Brain microvascular endothelial cell (primary cell): ENCODE results near the gene PVALB.

Experiments
- DNase-seq: peaks from one replicate; pipeline ENCODE4 v3.0.0-alpha.2; 2020
- H3K27ac ChIP-seq: fragments of 250-450 bp; sonication (Bioruptor Pico); 2 replicates; pipeline ENCODE4 v1.5.1; 2020; ENCODE audit warnings: mild to moderate bottlenecking, moderate library complexity
- H3K27me3 ChIP-seq: fragments of 250-450 bp; sonication (Bioruptor Pico); replicated peaks from 2 replicates; pipeline ENCODE4 v1.5.1; 2020; ENCODE audit warnings: mild to moderate bottlenecking
- H3K36me3 ChIP-seq: fragments of 250-450 bp; sonication (Bioruptor Pico); replicated peaks from 2 replicates; pipeline ENCODE4 v1.5.1; 2020; ENCODE audit warnings: mild to moderate bottlenecking
- H3K4me3 ChIP-seq: 2 replicates; pipeline ENCODE4 v1.5.1; 2011; ENCODE audit warnings: low read depth, mild to moderate bottlenecking, control low read depth, low read length, moderate library complexity
- in situ Hi-C: cut with HindIII; loops from 2 replicates; pipeline ENCODE4 v1.10.0; 2017; ENCODE audit warnings: low sequenced_read_pairs, low pct_ligation_motif_present
- TF ChIP-seq, protein P1 (sequence below): IDR thresholded peaks from 2 replicates; pipeline ENCODE4 v1.5.1; 2011; ENCODE audit warnings: low read depth, mild to moderate bottlenecking, moderate library complexity, low read length, control low read depth, inconsistent platforms; ENCODE audit errors: missing control alignments

The PVALB gene

DNA sequence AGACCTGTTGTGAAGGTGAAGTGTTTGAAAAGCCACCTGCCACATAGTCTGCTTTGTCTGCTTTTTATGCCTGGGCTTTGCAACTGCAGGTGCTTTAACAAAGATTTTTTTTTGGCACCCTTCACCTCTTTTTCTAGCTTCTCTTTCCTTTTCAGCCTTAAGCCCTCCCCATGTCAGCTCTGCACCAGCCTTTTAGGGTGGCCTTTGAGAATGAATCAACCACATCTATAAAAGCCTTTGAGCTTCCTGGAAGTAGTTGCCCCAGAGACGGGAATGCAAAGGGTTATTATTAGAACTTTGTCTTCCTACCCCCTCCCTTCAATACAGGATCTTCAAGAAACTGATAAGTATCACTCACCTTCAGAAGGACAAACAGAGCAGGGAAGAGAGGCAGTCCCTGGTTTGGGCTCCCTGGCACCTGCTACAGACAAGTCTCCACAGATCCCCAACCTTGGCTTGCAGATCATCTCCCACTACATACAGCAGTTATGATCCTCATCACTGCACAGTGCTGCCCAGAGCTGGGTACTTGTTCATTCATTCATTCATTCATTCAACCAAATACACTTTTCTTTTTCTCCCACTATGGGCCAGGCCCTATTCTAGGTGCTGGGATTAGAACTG, 8.0 kb downstream of the PVALB start:
- Histone ChIP-seq H3K27ac (no peak overlapping the region), H3K27me3 (peaks cover 7% of the 10 kb centered on the region), H3K4me3 (no peak overlapping the region), H3K36me3 (no peaks in the 10 kb centered on the region)
- TF ChIP-seq, protein P1, sequence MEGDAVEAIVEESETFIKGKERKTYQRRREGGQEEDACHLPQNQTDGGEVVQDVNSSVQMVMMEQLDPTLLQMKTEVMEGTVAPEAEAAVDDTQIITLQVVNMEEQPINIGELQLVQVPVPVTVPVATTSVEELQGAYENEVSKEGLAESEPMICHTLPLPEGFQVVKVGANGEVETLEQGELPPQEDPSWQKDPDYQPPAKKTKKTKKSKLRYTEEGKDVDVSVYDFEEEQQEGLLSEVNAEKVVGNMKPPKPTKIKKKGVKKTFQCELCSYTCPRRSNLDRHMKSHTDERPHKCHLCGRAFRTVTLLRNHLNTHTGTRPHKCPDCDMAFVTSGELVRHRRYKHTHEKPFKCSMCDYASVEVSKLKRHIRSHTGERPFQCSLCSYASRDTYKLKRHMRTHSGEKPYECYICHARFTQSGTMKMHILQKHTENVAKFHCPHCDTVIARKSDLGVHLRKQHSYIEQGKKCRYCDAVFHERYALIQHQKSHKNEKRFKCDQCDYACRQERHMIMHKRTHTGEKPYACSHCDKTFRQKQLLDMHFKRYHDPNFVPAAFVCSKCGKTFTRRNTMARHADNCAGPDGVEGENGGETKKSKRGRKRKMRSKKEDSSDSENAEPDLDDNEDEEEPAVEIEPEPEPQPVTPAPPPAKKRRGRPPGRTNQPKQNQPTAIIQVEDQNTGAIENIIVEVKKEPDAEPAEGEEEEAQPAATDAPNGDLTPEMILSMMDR, result no peak
- in situ Hi-C loops, result no loop called here
- DNase-seq, result no peak

DNA sequence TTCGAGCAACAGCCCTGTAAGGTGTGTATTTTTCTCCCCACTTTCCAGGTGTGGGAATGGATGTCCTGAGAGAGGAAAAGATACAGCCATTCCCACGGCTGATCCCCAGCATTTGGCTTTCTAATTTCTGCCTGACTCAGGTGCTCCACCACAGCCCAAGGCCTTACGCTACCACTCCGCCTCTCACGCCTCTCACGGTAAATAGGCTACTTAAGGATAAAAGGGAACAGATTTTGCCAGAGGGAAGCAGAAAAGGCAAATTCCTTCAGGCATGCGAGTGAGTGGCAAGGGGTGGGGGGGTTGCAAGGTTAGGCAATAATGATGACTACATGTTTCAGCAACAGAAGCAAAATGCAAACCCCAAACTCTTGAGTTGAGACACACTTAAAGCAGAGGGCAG, 9.2 kb downstream of the PVALB start:
- TF ChIP-seq, protein P1, result no peak
- in situ Hi-C loops, result no loop called here
- Histone ChIP-seq H3K36me3 (no peaks in the 10 kb centered on the region), H3K27me3 (peaks cover 3% of the 10 kb centered on the region), H3K4me3 (no peak overlapping the region), H3K27ac (no peak overlapping the region)
- no peak for DNase-seq

GRCh38 chr22:36806835-36807234, 10.0 kb downstream of the PVALB start:
- peaks cover 3% of the 10 kb centered on the region for H3K27me3 ChIP-seq
- DNase-seq, result no peak
- in situ Hi-C loops, result no loop called here

DNA sequence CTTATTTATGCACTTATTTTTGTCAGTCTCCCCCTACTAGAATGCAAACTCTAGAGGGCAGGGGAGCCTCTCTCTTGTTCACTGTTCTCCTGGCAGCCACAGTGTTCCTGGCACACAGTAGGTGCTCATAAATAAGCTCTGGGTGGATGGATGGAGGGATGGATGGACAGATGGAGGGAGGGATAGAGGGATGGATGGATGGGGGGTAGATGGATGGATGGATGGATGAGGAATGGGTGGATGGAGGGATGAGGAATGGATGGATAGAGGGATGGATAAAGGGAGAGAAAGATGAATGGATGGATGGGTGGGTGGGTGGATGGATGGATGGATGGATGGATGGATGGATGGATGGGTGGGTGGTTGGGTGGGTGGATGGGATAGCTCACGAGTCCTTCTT, 13.5 kb downstream of the PVALB start:
- in situ Hi-C loops, result no loop called here

More at GRCh38 chr22:36806835-36807234, 10.0 kb downstream of the PVALB start:
- TF ChIP-seq, protein P1, result no peak
- no peak overlapping the region for H3K4me3 ChIP-seq
- H3K36me3 ChIP-seq, result no peaks in the 10 kb centered on the region
- no peak overlapping the region for H3K27ac ChIP-seq

DNA sequence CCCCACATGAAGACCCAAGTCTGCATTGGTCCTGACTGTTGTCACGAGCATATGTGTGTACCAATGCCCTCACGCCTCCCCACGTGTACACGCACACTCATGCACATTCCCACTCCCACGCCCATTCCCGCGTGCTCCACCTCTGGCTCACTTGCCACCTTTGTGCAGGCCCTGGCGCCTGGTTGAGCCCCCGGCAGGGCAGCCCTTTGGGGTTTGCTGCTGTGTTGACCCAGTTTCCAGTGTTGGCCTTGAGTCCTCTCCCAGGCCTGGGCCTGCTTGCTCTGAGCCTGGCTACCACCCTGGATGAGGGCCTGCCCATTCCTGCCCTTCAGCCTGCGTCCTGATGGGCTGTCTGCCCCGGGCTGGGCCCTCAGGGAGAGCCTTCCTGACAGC, 18.2 kb downstream of the PVALB start:
- TF ChIP-seq, protein P1, result no peak
- DNase-seq, result no peak
- in situ Hi-C loops, result no loop called here
- Histone ChIP-seq H3K4me3 (no peak overlapping the region), H3K36me3 (no peaks in the 10 kb centered on the region), H3K27me3 (peaks cover 2% of the 10 kb centered on the region), H3K27ac (no peak overlapping the region)

More for the DNA sequence above, 13.5 kb downstream of the PVALB start:
- H3K36me3 ChIP-seq, result no peaks in the 10 kb centered on the region
- H3K27me3 ChIP-seq, result peaks cover 3% of the 10 kb centered on the region
- no peak overlapping the region for H3K4me3 ChIP-seq
- no peak for DNase-seq
- TF ChIP-seq, protein P1, result no peak
- no peak overlapping the region for H3K27ac ChIP-seq
